Right lobe of liver (tissue), 6 donors: Measurements from ENCODE around the gene MB21D2. TPM values are rescaled to one million over a fixed set of nuclear protein-coding genes. Genes with fewer than 3 reads are reported as not detected.
A peak's percentile ranks its signal among the peaks of the same experiment; 100 is the strongest.

ENCODE experiments used
- ATAC-seq, 4 donors: fragments of 200-7000 bp; cut with Tn5 transposase; one replicate each; pipeline ENCODE4 v1.9.1; 2020; ENCODE audit warnings: mild to moderate bottlenecking in 4 of 4, moderate library complexity in 4 of 4
- DNase-seq, 3 donors: peaks; one replicate each; pipeline ENCODE4 v3.0.0-alpha.2; 2020
- H3K27ac ChIP-seq, 3 donors: fragments of 200-600 bp; one replicate each; pipeline ENCODE4 v1.8.0; 2022
- H3K27me3 ChIP-seq, 2 donors: fragments of 200-600 bp; one replicate each; pipeline ENCODE4 v1.8.0; 2022
- H3K36me3 ChIP-seq, 4 donors: fragments of 200-600 bp; sonication (generic) in 1 of 4; one replicate each; pipeline versions ENCODE4 v1.5.1 to v1.8.0; 2017 to 2022; ENCODE audit warnings: control low read depth in 1 of 4
- H3K4me1 ChIP-seq, 4 donors: fragments of 200-600 bp; sonication (generic) in 1 of 4; one replicate each; pipeline versions ENCODE4 v1.5.1 to v1.8.0; 2017 to 2022; ENCODE audit warnings: control low read depth in 1 of 4
- H3K4me3 ChIP-seq, 3 donors: fragments of 200-600 bp; one replicate each; pipeline ENCODE4 v1.8.0; 2022
- H3K9me3 ChIP-seq, 4 donors: fragments of 200-600 bp; sonication (generic) in 1 of 4; one replicate each; pipeline versions ENCODE4 v1.5.1 to v1.8.0; 2017 to 2022; ENCODE audit warnings: control low read depth in 1 of 4
- POLR2A ChIP-seq: fragments of 450-650 bp; IDR thresholded peaks from one replicate; pipeline ENCODE4 v1.6.1; 2017; ENCODE audit warnings: antibody characterized with exemption, mild to moderate bottlenecking
- WGBS: methylation state at CpG from one replicate; pipeline ENCODE4 v1.1.6; 2018; ENCODE audit warnings: low coverage, low lambda C conversion rate; ENCODE audit not compliant: insufficient coverage; ENCODE audit errors: missing lambda C conversion rate; 5-methylcytosine and 5-hydroxymethylcytosine counted together
- intact Hi-C, 2 donors: fragments of 100-400 bp; cut with DNase I; formaldehyde crosslinking; loops; one replicate each; pipeline versions ENCODE4 v1.11.2 to v1.14.1; 2022
- total RNA-seq, 6 experiments: library from RNA; depleted of rRNA in 2 of 6; stranded (reverse); fragments of >200 nt in 2 of 6; fragmentation: NEBNext Ultra II Directional in 3 of 6; extraction: Animal tissue kit (Norgen Biotek cat#: 25700) in 3 of 6; gene quantifications; one replicate each; pipeline versions ENCODE4 v1.1.0 to v1.2.4, GENCODE V29; 2016 to 2023
- TF ChIP-seq, protein P1 (sequence below), 4 donors: fragments of 200-600 bp in 3 of 4; fragments of 450-650 bp in 1 of 4; IDR thresholded peaks; one replicate each; pipeline versions ENCODE4 v1.5.1 to v1.8.0; 2016 to 2022; ENCODE audit warnings: antibody characterized with exemption in 4 of 4, mild to moderate bottlenecking in 2 of 4
- donor health status: DM: no; HTN: yes; CAD: no.
- donor health status: DM: no; HTN: no; CAD: no.
- donor health status: DM: no; HTN: no; CAD: no.
- donor health status: DM: no; HTN: yes; CAD: no.
- donor health status: DM: no; HTN: yes; CAD: no.

The MB21D2 gene
- total RNA-seq, 6 experiments from 2014 or later = 0.15 to 0.86 (median 0.31) TPM; not detected in 1

DNA sequence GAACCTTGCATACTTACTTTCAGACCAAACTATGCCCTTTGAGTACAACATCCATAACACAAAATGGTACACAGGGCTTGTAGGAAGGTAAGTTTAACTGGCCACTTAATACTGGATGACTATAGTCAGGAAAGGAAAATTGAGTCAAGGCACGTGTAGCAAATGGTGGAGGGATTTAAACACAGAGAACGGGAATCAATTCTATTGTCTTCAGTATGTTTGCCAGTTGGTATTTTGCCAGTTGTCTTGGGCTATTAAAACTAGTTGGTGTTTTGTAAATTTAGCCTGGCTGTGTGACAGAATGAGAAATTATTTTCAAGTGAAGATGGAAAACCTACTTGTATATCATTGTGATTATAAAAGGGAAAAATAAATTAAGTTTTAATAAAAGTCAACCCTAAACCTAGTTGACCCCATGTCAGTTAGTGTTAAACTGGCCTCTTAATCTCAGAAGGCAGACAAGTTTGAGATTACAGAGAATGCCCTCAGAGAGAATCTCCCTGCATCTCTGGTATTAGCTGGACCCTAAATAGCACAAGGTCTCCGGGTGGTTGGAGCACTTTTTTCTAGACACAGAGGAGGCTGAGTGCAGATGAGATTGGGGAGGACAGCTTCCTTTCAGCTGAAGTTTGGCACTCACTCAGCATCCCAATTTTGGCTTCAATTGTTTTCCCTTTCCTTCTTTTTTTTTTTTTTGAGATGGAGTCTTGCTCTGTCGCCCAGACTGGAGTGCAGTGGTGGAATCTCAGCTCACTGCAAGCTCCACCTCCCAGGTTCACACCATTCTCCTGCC is 91.2 kb downstream of the MB21D2 start:
- intact Hi-C loops = no loop called here

DNA sequence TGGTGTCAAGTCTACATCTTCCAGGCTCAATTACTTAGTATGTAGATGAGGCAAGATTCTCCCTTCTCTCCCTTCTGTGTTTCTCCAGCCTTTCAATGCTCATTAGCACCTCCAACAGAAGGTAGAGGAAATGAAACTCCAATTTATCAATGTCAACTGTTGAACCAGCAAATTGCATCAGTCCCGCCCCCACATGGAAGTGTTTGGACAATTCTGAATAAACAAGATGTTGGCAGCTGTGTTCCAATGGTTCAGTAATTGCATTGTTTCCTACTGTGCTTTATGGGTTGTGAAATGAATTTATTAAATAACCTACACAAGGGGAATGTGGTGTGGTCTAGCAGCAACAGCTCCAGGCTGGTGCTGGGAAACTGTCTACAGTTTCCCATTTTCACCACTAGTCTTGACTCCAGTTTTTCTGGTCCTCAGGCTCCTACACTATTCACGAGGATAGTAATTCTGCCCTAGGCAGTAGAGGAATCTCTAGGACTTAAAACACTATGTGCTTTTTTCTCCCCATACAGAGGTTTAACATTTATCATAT is 91.9 kb downstream of the MB21D2 start:
- TF ChIP-seq, protein P1, sequence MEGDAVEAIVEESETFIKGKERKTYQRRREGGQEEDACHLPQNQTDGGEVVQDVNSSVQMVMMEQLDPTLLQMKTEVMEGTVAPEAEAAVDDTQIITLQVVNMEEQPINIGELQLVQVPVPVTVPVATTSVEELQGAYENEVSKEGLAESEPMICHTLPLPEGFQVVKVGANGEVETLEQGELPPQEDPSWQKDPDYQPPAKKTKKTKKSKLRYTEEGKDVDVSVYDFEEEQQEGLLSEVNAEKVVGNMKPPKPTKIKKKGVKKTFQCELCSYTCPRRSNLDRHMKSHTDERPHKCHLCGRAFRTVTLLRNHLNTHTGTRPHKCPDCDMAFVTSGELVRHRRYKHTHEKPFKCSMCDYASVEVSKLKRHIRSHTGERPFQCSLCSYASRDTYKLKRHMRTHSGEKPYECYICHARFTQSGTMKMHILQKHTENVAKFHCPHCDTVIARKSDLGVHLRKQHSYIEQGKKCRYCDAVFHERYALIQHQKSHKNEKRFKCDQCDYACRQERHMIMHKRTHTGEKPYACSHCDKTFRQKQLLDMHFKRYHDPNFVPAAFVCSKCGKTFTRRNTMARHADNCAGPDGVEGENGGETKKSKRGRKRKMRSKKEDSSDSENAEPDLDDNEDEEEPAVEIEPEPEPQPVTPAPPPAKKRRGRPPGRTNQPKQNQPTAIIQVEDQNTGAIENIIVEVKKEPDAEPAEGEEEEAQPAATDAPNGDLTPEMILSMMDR (IDR thresholded peaks at IDR 0.05) = peak in 2 of 4 donors; percentile 10 to 14
- TF ChIP-seq POLR2A = no peak
- H3K27ac ChIP-seq = no peak overlapping the region
- DNase-seq = peak in 1 of 3 donors; percentile 32
- H3K27me3 ChIP-seq = no peaks in the 10 kb centered on the region
- peak; percentile 38 to 93 (median 70) for ATAC-seq
- WGBS = 47% methylated on average over 2 of the region's 2 CpGs
- no peaks in the 10 kb centered on the region for H3K9me3 ChIP-seq
- H3K36me3 ChIP-seq = no peaks in the 10 kb centered on the region
- H3K4me3 ChIP-seq = no peak overlapping the region
- H3K4me1 ChIP-seq = peaks cover 0 to 12% (median 3%) of the 10 kb centered on the region in 4 donors
- intact Hi-C loops = no loop called here

More for the DNA sequence above, 91.2 kb downstream of the MB21D2 start:
- 42% methylated on average over 4 of the region's 4 CpGs for WGBS
- TF ChIP-seq POLR2A = no peak
- TF ChIP-seq, protein P1 (IDR thresholded peaks at IDR 0.05) = no peak
- H3K9me3 ChIP-seq = no peaks in the 10 kb centered on the region
- no peak overlapping the region for H3K4me3 ChIP-seq
- peaks cover 0 to 12% (median 3%) of the 10 kb centered on the region in 4 donors for H3K4me1 ChIP-seq
- no peaks in the 10 kb centered on the region for H3K27me3 ChIP-seq
- DNase-seq = no peak
- no peak for ATAC-seq
- no peaks in the 10 kb centered on the region for H3K36me3 ChIP-seq
- no peak overlapping the region for H3K27ac ChIP-seq

DNA sequence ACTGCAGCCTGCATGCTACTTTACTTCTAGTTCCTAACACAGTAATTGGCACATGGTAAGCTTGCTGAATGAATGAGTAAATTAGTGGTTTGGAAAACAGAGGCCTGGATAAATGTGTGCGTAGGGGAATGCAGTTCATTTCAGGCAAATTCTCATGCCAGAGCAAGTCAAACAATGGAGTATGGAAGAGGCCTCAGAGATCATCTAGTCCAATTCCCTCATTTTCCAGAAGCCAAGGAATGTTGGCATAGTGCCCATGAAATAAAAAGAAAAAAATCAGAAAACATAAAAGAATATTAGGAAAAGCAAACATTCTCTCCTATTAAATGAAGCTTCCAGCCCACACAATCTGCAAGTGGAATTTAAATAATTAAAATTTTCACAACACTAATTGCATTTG is 92.4 kb downstream of the MB21D2 start:
- Histone ChIP-seq H3K36me3 (no peaks in the 10 kb centered on the region), H3K27me3 (no peaks in the 10 kb centered on the region), H3K4me1 (peaks cover 0 to 12% (median 3%) of the 10 kb centered on the region in 4 donors), H3K27ac (no peak overlapping the region), H3K9me3 (no peaks in the 10 kb centered on the region), H3K4me3 (no peak overlapping the region)
- DNase-seq (no peak), ATAC-seq (peak in 2 of 4 donors; percentile 17 to 58)
- TF ChIP-seq POLR2A = no peak
- TF ChIP-seq, protein P1 (IDR thresholded peaks at IDR 0.05) = no peak
- intact Hi-C loops = no loop called here
- 54% methylated on average over 1 of the region's 1 CpG for WGBS

DNA sequence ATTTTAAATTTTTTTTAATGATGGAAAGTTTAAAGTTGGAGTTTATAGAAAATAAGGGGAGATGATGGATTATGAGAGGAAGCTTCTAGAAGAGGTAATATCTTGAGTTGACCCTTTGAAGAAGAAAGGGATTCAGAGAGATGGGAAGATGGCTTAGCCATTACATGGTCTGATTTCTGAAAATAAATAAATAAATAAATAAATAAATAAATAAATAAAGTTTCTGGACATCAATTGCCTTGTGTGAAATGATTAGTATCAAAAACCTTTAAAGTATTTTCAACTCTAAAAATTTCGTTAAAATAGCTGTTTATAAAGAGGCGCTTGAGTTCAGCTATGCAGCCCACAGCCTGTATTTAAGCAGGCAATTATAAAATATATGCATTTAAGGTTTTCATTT is 93.3 kb downstream of the MB21D2 start:
- H3K36me3 ChIP-seq = no peaks in the 10 kb centered on the region
- TF ChIP-seq, protein P1 (IDR thresholded peaks at IDR 0.05) = no peak
- TF ChIP-seq POLR2A = no peak
- no peak overlapping the region for H3K4me3 ChIP-seq
- peaks cover 0 to 12% (median 3%) of the 10 kb centered on the region in 4 donors for H3K4me1 ChIP-seq
- H3K27me3 ChIP-seq = no peaks in the 10 kb centered on the region
- no peak for ATAC-seq
- no peaks in the 10 kb centered on the region for H3K9me3 ChIP-seq
- DNase-seq = no peak
- intact Hi-C loops = no loop called here
- no peak overlapping the region for H3K27ac ChIP-seq
- WGBS = 86% methylated on average over 2 of the region's 2 CpGs
